ENCODE data around the gene GRIK1.

The GRIK1 gene

GRCh38 chr21:29718081-29718815 lies 221.5 kb downstream of the GRIK1 start:
- DNase-seq (ENCODE audit: low read depth), result no peak

GRCh38 chr21:29717659-29718058 lies 222.1 kb downstream of the GRIK1 start:
- no peak for DNase-seq (ENCODE audit: low read depth)

GRCh38 chr21:29716753-29717152 lies 223.0 kb downstream of the GRIK1 start:
- DNase-seq (ENCODE audit: low read depth), result no peak

GRCh38 chr21:29715089-29715488 lies 224.7 kb downstream of the GRIK1 start:
- no peak for DNase-seq (ENCODE audit: low read depth)

GRCh38 chr21:29712818-29713217 lies 227.0 kb downstream of the GRIK1 start:
- DNase-seq (ENCODE audit: low read depth), result no peak

- no peak for DNase-seq (ENCODE audit: low read depth)
Measured at GRCh38 chr21:29711236-29711635, 228.6 kb downstream of the GRIK1 start.

- no peak for DNase-seq (ENCODE audit: low read depth)
Measured at GRCh38 chr21:29710498-29710897, 229.3 kb downstream of the GRIK1 start.

- DNase-seq (ENCODE audit: low read depth), result no peak
Measured at GRCh38 chr21:29708401-29708800, 231.4 kb downstream of the GRIK1 start.

- no peak for DNase-seq (ENCODE audit: low read depth)
Measured at GRCh38 chr21:29704719-29705118, 235.1 kb downstream of the GRIK1 start.

GRCh38 chr21:29701676-29702075 lies 238.1 kb downstream of the GRIK1 start:
- DNase-seq (ENCODE audit: low read depth), result no peak

GRCh38 chr21:29697555-29698193 lies 242.1 kb downstream of the GRIK1 start:
- no peak for DNase-seq (ENCODE audit: low read depth)

- DNase-seq (ENCODE audit: low read depth), result no peak
Measured at GRCh38 chr21:29696937-29697336, 242.9 kb downstream of the GRIK1 start.

- DNase-seq (ENCODE audit: low read depth), result no peak
Measured at GRCh38 chr21:29691616-29692491, 247.9 kb downstream of the GRIK1 start.

- no peak for DNase-seq (ENCODE audit: low read depth)
Measured at GRCh38 chr21:29689753-29690152, 250.0 kb downstream of the GRIK1 start.

- DNase-seq (ENCODE audit: low read depth), result no peak
Measured at GRCh38 chr21:29684106-29684505, 255.7 kb downstream of the GRIK1 start.

- DNase-seq (ENCODE audit: low read depth), result no peak
Measured at GRCh38 chr21:29682800-29683199, 257.0 kb downstream of the GRIK1 start.

- no peak for DNase-seq (ENCODE audit: low read depth)
Measured at GRCh38 chr21:29680273-29680672, 259.5 kb downstream of the GRIK1 start.

GRCh38 chr21:29678626-29679025 lies 261.2 kb downstream of the GRIK1 start:
- no peak for DNase-seq (ENCODE audit: low read depth)

GRCh38 chr21:29677326-29677725 lies 262.5 kb downstream of the GRIK1 start:
- DNase-seq (ENCODE audit: low read depth), result no peak

GRCh38 chr21:29676395-29676794 lies 263.4 kb downstream of the GRIK1 start:
- DNase-seq (ENCODE audit: low read depth), result no peak

- DNase-seq (ENCODE audit: low read depth), result no peak
Measured at GRCh38 chr21:29675451-29675850, 264.3 kb downstream of the GRIK1 start.

GRCh38 chr21:29674343-29674742 lies 265.5 kb downstream of the GRIK1 start:
- no peak for DNase-seq (ENCODE audit: low read depth)

Measured in T follicular helper cell (primary cell).